GM08714 (cell line): ENCODE data around the gene SLIT3.

Source experiments
- H3K4me3 ChIP-seq: fragments of 200-500 bp; sonication (Bioruptor generic); 2 replicates; pipeline ENCODE4 v1.5.1; 2014; ENCODE audit warnings: mild to moderate bottlenecking, low read length, inconsistent platforms
- ZNF274 ChIP-seq: IDR thresholded peaks from 2 replicates; pipeline ENCODE4 v1.6.1; 2012; ENCODE audit warnings: mild to moderate bottlenecking, low read depth, low read length

The SLIT3 gene

GRCh38 chr5:168792678-168793077 lies 508.3 kb downstream of the SLIT3 start:
- TF ChIP-seq ZNF274, result no peak
- H3K4me3 ChIP-seq, result no peak overlapping the region

- no peak for TF ChIP-seq ZNF274
- no peak overlapping the region for H3K4me3 ChIP-seq
Measured at GRCh38 chr5:168790671-168791250, 510.2 kb downstream of the SLIT3 start.

- TF ChIP-seq ZNF274, result no peak
- no peak overlapping the region for H3K4me3 ChIP-seq
Measured at GRCh38 chr5:168790002-168790635, 510.8 kb downstream of the SLIT3 start.

- no peak overlapping the region for H3K4me3 ChIP-seq
- no peak for TF ChIP-seq ZNF274
Measured at GRCh38 chr5:168788786-168789185, 512.2 kb downstream of the SLIT3 start.

- TF ChIP-seq ZNF274, result no peak
- no peak overlapping the region for H3K4me3 ChIP-seq
Measured at GRCh38 chr5:168788107-168788506, 512.8 kb downstream of the SLIT3 start.

GRCh38 chr5:168786147-168786546 lies 514.8 kb downstream of the SLIT3 start:
- TF ChIP-seq ZNF274, result no peak
- H3K4me3 ChIP-seq, result no peak overlapping the region

GRCh38 chr5:168784454-168784853 lies 516.5 kb downstream of the SLIT3 start:
- TF ChIP-seq ZNF274, result no peak
- no peak overlapping the region for H3K4me3 ChIP-seq

GRCh38 chr5:168781941-168782571 lies 518.9 kb downstream of the SLIT3 start:
- no peak overlapping the region for H3K4me3 ChIP-seq
- no peak for TF ChIP-seq ZNF274

GRCh38 chr5:168780888-168781287 lies 520.1 kb downstream of the SLIT3 start:
- TF ChIP-seq ZNF274, result no peak
- H3K4me3 ChIP-seq, result no peak overlapping the region

- no peak overlapping the region for H3K4me3 ChIP-seq
- TF ChIP-seq ZNF274, result no peak
Measured at GRCh38 chr5:168779333-168779732, 521.6 kb downstream of the SLIT3 start.

GRCh38 chr5:168778536-168778935 lies 522.4 kb downstream of the SLIT3 start:
- TF ChIP-seq ZNF274, result no peak
- no peak overlapping the region for H3K4me3 ChIP-seq

GRCh38 chr5:168777651-168778050 lies 523.3 kb downstream of the SLIT3 start:
- no peak for TF ChIP-seq ZNF274
- no peak overlapping the region for H3K4me3 ChIP-seq

- no peak for TF ChIP-seq ZNF274
- no peak overlapping the region for H3K4me3 ChIP-seq
Measured at GRCh38 chr5:168776070-168776469, 524.9 kb downstream of the SLIT3 start.

- H3K4me3 ChIP-seq, result no peak overlapping the region
- no peak for TF ChIP-seq ZNF274
Measured at GRCh38 chr5:168773226-168773625, 527.7 kb downstream of the SLIT3 start.

GRCh38 chr5:168772316-168772961 lies 528.5 kb downstream of the SLIT3 start:
- no peak for TF ChIP-seq ZNF274
- no peak overlapping the region for H3K4me3 ChIP-seq

- no peak overlapping the region for H3K4me3 ChIP-seq
- TF ChIP-seq ZNF274, result no peak
Measured at GRCh38 chr5:168771678-168772077, 529.3 kb downstream of the SLIT3 start.
